Lower leg skin (tissue), 3 donors: ENCODE measurements around the gene LMNA.

Experiments used
- POLR2A ChIP-seq, 2 donors: fragments of 450-650 bp; IDR thresholded peaks; one replicate each; pipeline ENCODE4 v1.6.1; 2016 to 2017; ENCODE audit warnings: antibody characterized with exemption in 2 of 2, mild to moderate bottlenecking in 1 of 2, moderate library complexity in 1 of 2
- TF ChIP-seq, protein P1 (sequence below), 3 donors: fragments of 450-650 bp; IDR thresholded peaks; one replicate each; pipeline ENCODE4 v1.5.1; 2016; ENCODE audit warnings: antibody characterized with exemption in 3 of 3, mild to moderate bottlenecking in 3 of 3, moderate library complexity in 2 of 3

DNA sequence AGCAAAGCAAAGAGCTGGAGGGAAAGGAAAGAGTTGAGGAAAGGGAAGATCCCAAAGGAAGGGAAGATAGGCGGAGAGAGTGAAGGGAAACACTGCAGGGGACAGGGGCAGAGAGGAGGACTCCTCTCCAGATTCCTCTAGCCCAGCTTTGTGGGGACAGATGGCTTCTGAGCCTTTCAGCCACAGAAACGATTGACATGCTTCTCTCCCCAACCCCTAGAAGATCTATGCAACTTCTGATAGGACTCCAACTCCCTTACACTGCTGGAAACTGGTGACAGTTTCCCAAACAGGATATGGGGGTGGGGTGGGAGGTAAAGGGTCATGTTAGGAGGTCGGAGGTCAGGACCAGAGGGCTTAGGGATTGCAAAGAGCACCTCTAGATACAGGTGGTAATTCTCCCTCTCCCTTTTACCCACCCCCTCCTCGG, 38.7 kb upstream of the LMNA start:
- no peak for TF ChIP-seq POLR2A (IDR thresholded peaks at IDR 0.05)
- TF ChIP-seq, protein P1, sequence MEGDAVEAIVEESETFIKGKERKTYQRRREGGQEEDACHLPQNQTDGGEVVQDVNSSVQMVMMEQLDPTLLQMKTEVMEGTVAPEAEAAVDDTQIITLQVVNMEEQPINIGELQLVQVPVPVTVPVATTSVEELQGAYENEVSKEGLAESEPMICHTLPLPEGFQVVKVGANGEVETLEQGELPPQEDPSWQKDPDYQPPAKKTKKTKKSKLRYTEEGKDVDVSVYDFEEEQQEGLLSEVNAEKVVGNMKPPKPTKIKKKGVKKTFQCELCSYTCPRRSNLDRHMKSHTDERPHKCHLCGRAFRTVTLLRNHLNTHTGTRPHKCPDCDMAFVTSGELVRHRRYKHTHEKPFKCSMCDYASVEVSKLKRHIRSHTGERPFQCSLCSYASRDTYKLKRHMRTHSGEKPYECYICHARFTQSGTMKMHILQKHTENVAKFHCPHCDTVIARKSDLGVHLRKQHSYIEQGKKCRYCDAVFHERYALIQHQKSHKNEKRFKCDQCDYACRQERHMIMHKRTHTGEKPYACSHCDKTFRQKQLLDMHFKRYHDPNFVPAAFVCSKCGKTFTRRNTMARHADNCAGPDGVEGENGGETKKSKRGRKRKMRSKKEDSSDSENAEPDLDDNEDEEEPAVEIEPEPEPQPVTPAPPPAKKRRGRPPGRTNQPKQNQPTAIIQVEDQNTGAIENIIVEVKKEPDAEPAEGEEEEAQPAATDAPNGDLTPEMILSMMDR (IDR thresholded peaks at IDR 0.05) = no peak
